Activated CD4-positive, CD25-positive, alpha-beta regulatory T cell treated with anti-CD3 and anti-CD28 coated beads, Interleukin-2, amount 50 U/mL, for 16 hours (primary cell): ENCODE measurements around the gene TMA7B.

ENCODE experiments used
- DNase-seq: peaks from one replicate; pipeline ENCODE4 v3.0.0-alpha.2; 2020; ENCODE audit warnings: low read depth, low spot score

TMA7B gene

DNA sequence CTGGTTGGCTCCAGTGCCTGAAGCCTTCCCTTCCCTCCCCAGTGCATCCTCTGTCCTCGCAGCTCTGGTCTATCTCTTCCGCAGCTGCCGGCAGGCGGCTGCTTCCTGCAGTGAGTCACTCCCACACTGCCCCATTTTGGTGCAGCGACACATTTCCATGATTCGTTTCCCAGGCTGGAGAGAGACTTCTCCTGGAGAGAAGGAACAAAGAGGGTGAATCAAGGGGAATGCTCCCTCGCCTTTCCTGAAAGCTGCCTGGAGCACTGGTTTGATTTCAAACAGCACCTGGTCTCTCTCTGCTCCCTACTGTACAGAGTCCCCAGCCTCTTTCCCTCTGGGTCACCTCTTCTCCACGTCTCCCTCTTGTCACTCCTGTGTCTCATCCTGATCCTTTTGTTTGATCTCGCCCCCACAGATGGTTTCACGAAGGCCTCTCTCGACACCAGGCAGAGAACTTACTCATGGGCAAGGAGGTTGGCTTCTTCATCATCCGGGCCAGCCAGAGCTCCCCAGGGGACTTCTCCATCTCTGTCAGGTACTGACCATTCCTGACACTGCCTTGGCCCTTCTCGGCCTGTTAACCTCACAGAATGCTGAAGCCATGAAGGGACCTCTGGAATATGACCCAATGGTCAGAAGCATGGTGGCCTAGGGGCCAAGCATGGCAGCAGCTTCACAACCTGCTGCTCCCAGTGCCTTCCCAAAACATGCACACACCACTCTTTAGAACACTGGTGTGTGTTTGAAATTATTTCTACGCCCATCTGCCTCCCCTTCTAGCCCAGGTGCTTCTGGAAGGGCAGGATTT, at the start of gene TMA7B:
Gene TMA7B, plus strand, starts transcription at position 758 of the 808 bp plus-strand sequence. CDS start 3,978 bp downstream, outside the sequence.
- DNase-seq: no peak

DNA sequence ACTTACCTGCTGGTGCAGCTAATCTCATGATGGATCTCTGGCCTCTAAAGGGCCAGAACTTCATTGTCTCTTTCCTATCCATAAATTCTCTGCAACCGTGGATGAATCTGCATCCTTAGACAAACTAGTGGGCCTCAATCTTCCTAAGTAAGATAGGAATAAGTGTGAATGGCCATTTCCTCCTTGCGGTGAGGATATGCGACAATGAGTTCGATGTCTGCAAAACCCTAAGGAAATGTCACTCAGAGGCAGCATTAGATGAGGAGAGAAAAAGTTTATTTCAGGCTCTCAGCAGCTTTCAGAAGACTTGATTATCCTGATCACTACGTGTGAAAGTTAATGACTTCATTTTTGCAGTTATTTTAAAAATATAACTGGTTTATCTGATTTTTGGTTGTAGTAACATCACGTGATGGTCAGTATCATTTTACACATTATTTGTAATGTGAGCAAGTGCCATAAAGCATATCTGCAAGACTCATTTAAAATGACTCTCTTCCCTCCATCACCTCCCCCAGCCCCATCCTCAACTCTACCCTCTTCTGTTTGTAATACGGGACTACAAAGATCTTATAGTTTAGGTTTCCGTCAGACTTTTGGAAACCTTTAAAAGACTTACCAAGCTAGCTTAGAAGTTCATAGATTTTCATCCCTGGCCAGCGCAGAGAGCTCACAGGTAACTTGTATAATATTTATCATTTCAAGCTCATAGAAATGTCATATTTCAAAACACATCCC, 49.2 kb upstream of the TMA7B start:
- DNase-seq: no peak

DNA sequence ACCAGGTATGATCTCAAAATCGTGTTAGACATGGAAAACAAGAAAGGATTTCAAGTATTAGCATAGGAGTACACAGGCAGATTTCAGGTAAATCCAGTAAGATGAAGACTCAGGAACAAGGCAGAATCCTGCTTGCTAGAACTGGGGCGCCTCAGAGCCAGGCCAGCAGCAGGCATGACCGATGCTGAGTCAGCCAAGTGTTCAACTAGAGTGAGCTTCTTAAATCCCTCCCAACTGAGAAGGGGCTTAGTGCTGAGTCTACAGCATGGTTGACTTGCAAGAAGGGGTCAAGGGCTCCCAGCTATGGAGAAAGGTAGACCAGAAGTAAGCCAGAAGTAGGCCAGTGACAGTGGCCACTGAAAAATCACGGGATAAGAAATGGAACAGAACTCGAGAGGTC, 46.9 kb upstream of the TMA7B start:
- no peak for DNase-seq

DNA sequence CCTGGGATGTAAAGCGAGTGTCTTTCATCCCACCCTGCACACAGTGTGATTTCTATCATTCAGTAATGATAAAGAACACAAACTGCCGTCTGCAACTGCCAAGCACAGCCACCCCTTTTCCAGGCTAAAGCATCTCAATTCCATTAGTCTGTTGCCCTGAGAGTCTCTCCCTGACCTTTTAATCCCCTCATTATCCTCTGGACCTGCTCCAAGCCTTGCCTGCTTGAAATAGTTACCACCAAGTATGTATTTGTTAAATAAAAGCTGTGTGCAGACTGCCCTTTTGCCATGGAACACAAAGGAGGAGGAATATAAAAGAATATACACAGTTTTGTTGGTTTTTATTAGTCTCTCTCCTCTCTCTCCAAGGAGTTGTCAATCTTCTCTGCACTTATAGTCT, 46.3 kb upstream of the TMA7B start:
- DNase-seq: no peak

DNA sequence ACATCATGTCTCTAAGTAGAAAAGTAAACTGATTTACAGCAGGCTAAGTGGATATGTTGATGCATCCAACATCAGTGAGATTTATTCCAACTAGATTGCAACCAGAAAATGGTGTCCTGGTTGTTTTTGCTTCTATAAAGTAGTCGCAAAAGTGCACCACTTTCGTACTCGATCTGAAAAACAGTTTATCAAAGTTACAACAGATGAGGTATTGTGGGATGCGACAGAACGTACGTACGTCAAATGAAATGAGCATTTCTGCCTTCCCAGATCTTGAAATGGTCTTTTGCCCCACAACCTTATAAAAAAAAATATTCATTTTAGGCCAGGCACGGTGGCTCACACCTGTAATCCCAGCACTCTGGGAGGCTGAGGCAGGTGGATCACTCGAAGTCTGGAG, 45.6 kb upstream of the TMA7B start:
- DNase-seq: no peak

DNA sequence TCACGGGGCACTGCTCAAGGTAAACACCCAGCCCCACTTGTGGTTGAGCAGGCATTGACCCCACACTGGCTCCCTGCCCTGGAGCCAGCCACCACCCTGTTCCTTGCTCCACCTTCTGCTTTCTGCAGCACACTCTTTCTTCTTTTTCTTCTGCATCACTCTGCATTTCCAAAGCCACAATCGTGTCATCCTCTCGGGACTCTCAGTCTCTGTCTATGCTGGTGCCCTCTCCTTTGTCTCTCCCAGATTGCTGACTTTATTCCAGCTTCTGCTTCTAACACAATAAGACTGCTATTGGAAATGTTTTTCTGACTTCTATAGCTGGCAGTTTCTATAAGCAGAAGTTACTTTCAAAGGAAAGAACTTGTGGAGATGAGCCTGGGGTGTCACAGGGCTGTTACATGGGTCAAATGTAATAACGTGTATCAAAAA, 44.9 kb upstream of the TMA7B start:
- no peak for DNase-seq

DNA sequence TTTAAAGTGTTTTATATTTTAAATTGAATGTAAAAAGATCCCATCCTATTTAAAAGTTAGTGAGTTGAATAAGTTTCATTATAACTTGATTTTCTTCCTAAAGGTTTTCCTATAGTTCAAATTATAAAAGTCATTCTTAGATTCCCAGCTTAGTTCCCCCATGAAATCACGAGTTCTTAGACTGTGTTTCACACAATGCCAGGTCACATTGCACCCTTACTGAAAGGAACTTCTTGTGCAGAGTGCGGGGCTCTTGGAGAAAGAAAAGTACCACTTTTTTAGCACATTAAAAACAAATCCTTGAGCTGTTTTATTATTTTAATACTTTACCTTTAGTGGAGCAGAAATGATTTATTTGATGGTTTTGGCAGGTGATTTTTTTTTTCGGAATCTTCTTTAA, 43.7 kb upstream of the TMA7B start:
- DNase-seq: no peak

DNA sequence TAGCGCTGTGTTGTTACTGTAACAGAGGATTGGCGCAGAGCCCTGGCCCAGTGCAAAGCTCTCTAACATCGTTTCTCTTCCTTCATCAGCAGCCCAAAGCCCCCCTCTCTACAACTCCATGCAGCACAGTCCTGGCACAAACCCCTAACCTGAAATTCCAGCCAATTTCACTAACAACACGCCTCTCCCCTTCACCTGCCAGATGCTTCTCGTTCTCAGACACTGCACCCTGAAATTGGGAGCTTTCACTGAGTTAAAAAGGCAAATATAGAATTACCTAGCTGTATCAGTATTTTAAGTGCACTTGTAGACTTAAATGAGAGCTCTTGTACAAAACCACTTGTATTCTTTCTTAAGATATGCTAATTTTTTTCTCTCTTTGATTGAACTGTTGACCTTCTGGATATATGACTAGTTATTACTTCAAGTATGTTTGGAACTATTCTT, 43.0 kb upstream of the TMA7B start:
- DNase-seq: no peak

DNA sequence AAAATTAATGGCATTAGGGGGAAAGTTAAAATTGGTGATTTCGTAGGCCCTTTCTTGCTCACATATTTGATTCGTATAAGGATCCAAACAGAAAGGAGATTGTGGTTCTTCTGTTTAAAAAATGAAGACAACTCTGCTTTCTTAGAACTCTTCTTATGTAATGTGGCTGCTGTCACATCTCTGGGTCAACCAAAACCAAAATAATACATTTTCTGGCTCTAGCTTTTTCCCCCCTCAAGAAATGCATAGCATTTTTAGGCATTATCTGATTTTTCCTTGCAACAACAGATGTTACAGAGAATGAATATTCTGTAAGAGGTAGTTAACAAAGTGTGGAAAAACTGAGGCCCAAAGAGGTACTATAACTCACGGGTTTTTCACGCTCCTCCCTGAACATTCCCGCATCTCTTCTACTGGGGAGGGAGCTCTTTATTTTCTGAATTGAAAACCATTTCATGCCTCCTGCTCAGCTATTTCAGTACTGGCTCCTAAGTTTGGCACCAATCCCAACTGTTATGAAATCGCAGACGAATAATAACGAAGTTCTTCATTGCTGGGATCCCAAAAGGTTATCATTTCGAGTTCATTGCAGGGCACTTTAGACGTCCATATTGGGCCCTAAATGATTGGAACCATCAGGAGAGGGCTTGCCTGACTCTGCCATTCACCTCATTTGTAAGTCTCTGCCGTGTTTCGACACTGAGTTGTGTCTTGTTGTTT, 42.3 kb upstream of the TMA7B start:
- DNase-seq: no peak

DNA sequence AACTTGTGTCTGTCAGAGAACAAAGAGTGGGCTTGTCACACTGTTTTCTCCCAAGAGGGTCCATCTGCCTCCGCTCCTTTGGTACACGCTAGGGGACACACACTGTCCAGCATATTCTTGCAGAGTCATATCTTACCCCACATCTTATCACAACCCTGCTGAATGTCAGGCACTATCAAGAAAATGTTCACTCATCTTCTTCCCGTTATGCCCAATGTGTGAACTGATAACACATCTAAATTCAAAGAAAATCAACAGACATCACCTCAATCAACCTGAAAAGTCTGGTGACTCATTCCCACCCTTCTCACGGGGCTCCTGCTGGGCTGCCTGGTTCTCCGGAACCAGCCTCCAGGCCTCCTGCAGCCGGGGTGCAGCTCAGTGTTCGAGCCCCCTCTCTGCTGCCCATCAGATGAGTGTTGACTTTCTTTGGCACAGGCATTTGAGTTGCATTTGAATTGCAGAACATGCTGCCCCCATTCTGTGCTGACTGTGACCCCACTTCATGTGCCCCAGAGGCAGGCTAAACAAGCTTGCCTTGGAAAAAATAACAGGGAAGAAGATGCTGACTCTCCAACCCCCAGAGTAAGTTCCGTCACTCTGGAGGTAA, 40.0 kb upstream of the TMA7B start:
- no peak for DNase-seq

DNA sequence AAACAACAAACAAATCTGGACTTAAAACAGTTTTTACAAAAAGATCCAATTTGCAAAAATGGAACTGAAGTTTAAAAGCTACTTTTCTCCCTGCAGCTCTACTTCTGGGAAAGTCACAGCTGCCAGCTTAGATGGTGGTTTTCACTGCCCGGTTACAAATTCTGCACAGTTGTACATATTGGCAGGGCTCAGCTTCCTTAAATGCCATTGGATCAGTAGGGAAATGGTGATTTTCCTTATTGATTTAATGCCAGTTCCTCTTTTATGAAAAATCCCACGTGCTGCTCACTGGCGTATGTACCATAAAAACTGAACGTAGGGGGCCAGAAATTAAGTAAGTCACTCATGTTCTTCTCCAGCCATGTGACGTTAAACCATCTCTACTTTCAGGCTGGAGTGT, 36.5 kb upstream of the TMA7B start:
- no peak for DNase-seq

DNA sequence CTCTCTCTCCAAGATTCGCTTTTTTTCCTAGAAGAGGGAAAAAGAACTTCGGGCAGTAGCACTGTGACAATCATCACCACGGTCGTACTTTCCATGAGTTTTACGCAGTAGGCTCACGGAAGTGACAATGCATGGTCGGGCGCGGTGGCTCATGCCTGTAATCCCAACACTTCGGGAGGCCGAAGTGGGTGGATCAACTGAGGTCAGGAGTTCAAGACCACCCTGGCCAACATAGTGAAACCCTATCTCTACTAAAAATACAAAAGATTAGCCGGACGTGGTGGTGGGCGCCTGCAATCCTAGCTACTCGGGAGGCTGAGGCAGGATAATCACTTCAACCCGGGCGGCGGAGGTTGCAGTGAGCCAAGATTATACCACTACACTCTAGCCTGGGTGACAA, 35.9 kb upstream of the TMA7B start:
- no peak for DNase-seq

DNA sequence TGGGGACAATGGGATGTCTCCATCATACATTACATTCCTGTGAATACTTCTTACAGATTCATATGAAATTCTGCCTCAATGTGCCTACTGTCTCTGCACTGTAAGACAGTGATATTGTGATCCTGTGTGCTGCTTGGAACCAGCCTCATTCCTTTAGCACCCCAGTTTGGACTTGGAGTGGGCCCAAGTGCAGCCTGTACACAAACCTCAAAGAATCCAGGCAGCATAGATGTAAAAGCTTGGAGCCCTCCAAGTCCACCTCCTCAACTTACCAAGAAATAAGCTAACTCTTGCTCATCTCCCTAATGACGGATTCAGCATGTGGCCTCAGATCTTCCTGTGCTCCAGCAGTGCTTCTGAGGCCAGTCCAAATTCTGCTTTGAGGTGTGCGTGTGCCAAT, 34.9 kb upstream of the TMA7B start:
- no peak for DNase-seq

DNA sequence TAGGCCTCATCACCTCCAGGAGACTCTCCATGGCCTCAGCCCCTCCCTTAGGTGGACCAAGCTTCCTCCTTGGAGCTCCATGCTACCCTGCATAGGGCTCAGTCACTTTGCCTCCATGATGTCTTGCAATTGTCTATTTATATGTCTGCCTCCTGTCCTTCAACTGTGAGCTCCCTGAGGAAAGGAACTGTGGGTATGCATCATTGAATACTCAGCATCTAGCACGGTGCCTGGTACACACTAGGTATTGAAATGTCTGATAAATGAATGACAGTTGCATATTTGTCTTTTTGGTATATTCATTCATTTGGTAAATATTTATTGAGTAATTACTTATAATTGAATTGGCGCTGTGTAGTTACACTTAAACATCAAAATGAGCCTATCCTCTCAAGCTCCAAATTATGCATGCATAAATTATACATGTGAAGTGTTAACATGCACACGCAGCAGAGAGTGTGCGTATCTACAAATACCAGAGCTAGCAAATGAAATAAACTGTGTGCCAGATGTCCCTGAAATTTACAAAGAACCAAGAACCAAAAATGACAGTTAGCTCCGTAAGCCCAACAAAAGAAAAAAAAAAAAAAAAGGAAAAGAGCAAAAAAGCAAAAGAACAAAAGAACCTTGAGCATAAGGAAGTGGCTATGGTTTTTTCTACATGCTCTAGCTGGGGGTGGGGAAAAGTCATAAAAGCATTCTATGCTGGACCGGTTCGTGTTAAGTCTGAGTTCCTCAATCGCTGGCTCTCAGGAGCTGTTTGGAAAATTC, 34.1 kb upstream of the TMA7B start:
- DNase-seq: no peak

DNA sequence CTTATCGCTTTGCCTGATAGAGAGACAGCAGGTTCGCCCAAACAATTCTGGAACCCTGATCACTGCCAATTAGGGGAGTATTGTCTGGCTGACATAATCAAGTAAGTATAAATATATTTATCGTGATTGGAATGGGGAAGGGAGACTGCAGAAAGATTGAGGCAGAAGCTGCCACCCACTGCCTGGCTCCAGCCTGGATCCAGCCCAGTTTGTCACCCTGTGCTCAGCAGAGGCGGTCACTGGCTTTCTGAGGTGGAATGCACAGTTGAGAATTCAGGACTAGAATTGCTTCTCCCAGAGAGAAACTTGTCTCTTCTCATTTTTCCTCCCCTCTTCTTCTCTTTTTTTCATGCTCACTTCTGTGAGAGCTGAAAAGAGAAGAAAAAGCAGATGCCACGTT, 33.4 kb upstream of the TMA7B start:
- DNase-seq: no peak

DNA sequence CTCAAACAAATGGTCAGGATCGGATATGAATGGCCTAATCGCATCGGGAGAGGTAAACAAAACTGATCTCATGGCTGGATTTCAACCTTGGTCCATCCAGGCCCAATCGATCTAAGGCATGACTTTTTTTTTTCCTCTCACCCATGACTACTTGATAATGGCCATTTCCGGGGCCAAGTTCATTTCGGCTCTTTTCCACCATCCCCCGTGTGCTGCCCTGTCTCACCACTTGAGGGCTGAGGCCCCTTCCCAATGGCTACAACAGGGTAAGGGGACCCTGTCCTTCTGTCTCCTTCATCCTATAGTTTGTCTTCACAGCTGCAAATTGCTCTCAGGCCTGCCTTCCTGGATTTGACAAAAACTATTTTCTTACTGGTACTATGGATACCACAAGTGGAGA, 32.7 kb upstream of the TMA7B start:
- no peak for DNase-seq

DNA sequence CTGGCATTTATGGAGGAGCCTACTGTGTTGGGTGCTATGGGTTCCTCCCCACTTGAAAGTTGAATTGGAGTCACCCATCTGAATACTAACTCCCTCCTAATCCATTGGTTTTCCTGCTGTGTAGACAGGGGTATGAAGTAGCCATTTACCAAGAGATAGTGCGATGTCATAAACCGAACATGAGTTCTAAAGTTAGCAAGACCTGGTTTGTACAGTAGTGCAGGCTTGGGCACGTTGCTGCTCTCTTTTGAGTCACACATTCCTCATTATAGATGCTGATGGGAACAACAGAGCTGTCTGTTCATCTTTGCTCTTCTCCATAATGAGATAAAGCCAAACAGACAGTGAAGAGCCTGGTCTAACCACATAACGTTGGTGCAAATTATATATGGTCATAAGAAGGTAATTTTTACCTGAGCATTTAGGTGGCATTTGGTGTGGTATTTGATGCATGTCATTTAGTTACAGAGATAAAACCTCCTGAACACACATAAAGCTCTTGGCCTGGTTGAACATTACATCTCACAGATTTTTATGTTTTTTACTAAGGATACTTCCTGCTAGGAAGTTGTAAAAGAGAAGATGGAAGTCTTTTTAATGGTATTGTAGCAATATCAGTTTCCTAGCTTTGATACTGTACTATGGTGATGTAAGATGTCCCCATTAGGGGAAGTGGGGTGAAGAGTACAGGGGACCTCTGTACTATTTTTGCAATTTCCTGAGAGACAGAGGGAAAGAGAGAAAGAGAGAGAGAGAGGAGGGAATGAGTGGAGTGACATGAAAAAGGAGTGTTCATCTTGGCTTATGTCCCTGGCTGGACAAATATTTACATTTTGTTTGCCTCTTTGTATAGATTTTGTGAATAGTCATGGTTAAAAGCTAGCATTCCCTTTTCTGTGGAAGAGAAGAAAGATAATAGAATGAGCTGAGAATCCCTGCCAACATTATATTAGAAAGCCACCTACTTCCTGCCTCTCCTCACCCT, 31.4 kb upstream of the TMA7B start:
- DNase-seq: no peak

DNA sequence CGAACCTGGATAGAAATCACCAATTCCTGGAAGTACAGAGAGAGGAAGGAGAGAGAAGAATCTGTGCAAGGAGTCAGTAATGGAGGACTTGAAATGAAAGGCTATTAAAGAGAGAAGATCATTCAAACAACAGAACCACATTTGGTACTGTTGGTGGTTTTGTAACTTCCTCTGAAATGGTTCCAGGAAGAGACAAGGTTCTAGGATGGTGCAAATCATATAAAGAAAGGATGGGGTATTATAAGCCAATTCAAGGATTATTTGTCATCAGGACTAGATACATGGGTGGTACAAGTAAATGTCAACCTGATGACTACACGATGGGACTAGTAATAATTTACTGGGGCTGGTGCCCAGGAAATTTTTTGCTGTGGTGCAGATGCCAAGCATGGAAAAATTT, 28.9 kb upstream of the TMA7B start:
- no peak for DNase-seq

DNA sequence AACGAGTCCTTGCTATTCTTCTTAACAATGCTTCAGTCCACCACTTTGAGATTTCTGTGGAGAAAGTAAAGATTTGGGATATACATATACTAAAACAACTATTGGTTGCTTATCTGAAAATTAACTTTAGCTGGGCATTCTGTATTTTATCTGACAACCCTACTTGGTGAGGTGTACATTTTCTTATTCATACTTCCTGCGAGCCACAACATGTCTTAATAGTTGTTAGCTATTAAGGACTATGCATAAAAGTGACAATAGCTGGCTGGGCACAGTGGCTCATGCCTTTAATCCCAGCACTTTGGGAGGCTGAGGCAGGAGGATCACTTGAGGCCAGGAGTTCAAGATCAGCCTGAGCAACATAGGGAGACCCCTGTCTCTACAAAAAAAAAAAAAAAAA, 28.0 kb upstream of the TMA7B start:
- DNase-seq: no peak
